H9 (cell line): ENCODE measurements around the gene ABHD1. TPM values are rescaled to one million over a fixed set of nuclear protein-coding genes. Genes with fewer than 3 reads are reported as not detected.

Experiments used
- DNase-seq: peaks from one replicate; pipeline ENCODE4 v3.0.0-alpha.2; 2017
- H2AFZ ChIP-seq: one replicate; pipeline ENCODE4 v1.6.1; 2013; ENCODE audit warnings: mild to moderate bottlenecking, low read length, control low read depth, moderate library complexity
- H2AK5ac ChIP-seq: 2 replicates; pipeline ENCODE4 v1.6.1; 2013; ENCODE audit warnings: low read length, control low read depth, mixed read lengths; ENCODE audit not compliant: insufficient read length
- H2BK120ac ChIP-seq: one replicate; pipeline ENCODE4 v1.6.1; 2013; ENCODE audit warnings: low read depth, mild to moderate bottlenecking, low read length, control low read depth, inconsistent platforms; ENCODE audit not compliant: poor library complexity, severe bottlenecking
- H2BK12ac ChIP-seq: 2 replicates; pipeline ENCODE4 v1.6.1; 2013; ENCODE audit warnings: low read length, control low read depth, mixed read lengths, low read depth; ENCODE audit not compliant: insufficient read length
- H2BK15ac ChIP-seq: 2 replicates; pipeline ENCODE4 v1.6.1; 2013; ENCODE audit warnings: low read depth, low read length, control low read depth
- H2BK20ac ChIP-seq: one replicate; pipeline ENCODE4 v1.6.1; 2013; ENCODE audit warnings: low read depth, mild to moderate bottlenecking, low read length, control low read depth, inconsistent platforms; ENCODE audit not compliant: poor library complexity, severe bottlenecking
- H2BK5ac ChIP-seq: 2 replicates; pipeline ENCODE4 v1.6.1; 2013; ENCODE audit warnings: low read length, control low read depth, mixed read lengths; ENCODE audit not compliant: insufficient read length
- H3K14ac ChIP-seq: 2 replicates; pipeline ENCODE4 v1.6.1; 2013; ENCODE audit warnings: low read length, control low read depth; ENCODE audit not compliant: insufficient read depth
- H3K18ac ChIP-seq: 2 replicates; pipeline ENCODE4 v1.6.1; 2013; ENCODE audit warnings: low read depth, mild to moderate bottlenecking, mixed read lengths, low read length, control low read depth; ENCODE audit not compliant: insufficient read length
- H3K23ac ChIP-seq: 2 replicates; pipeline ENCODE4 v1.6.1; 2013; ENCODE audit warnings: low read length, control low read depth, mixed read lengths, low read depth; ENCODE audit not compliant: insufficient read length
- H3K23me2 ChIP-seq: 2 replicates; pipeline ENCODE4 v1.6.1; 2013; ENCODE audit warnings: low read depth, mild to moderate bottlenecking, mixed read lengths, low read length, control low read depth; ENCODE audit not compliant: insufficient read length, poor library complexity, severe bottlenecking
- H3K27ac ChIP-seq: 2 replicates; pipeline ENCODE4 v1.5.1; 2013; ENCODE audit warnings: low read length, control low read depth, mixed read lengths, low read depth; ENCODE audit not compliant: insufficient read length
- H3K27me3 ChIP-seq: 2 replicates; pipeline ENCODE4 v1.6.1; 2013; ENCODE audit warnings: low read length, control low read depth, inconsistent platforms; ENCODE audit not compliant: insufficient read depth
- H3K4ac ChIP-seq: 2 replicates; pipeline ENCODE4 v1.6.1; 2013; ENCODE audit warnings: low read depth, mild to moderate bottlenecking, control low read depth, inconsistent platforms, low read length, moderate library complexity
- H3K4me1 ChIP-seq: 2 replicates; pipeline ENCODE4 v1.6.1; 2013; ENCODE audit warnings: low read length, control low read depth, inconsistent platforms; ENCODE audit not compliant: insufficient read depth
- H3K4me2 ChIP-seq: 2 replicates; pipeline ENCODE4 v1.6.1; 2013; ENCODE audit warnings: low read length, control low read depth, mixed read lengths; ENCODE audit not compliant: insufficient read length, insufficient read depth
- H3K56ac ChIP-seq: 2 replicates; pipeline ENCODE4 v1.6.1; 2013; ENCODE audit warnings: low read depth, mild to moderate bottlenecking, mixed read lengths, low read length, control low read depth; ENCODE audit not compliant: insufficient read length
- H3K79me1 ChIP-seq: 2 replicates; pipeline ENCODE4 v1.6.1; 2013; ENCODE audit warnings: low read depth, mild to moderate bottlenecking, moderate library complexity, low read length, control low read depth, inconsistent platforms; ENCODE audit not compliant: insufficient read depth, poor library complexity, severe bottlenecking
- H3K79me2 ChIP-seq: 2 replicates; pipeline ENCODE4 v1.6.1; 2013; ENCODE audit warnings: low read length, control low read depth, inconsistent platforms; ENCODE audit not compliant: insufficient read depth
- H3K9ac ChIP-seq: 2 replicates; pipeline ENCODE4 v1.6.1; 2013; ENCODE audit warnings: low read length, control low read depth, mixed read lengths; ENCODE audit not compliant: insufficient read length; ENCODE audit errors: extremely low read depth
- H3K9me3 ChIP-seq: one replicate; pipeline ENCODE4 v1.6.1; 2013; ENCODE audit warnings: low read depth, low read length, inconsistent platforms; ENCODE audit not compliant: control insufficient read depth
- H3T11ph ChIP-seq: one replicate; pipeline ENCODE4 v1.6.1; 2013; ENCODE audit warnings: mild to moderate bottlenecking, low read length, control low read depth, inconsistent platforms
- H4K20me1 ChIP-seq: one replicate; pipeline ENCODE4 v1.6.1; 2013; ENCODE audit not compliant: control insufficient read depth, insufficient read length, insufficient read depth
- H4K5ac ChIP-seq: 2 replicates; pipeline ENCODE4 v1.6.1; 2013; ENCODE audit warnings: low read depth, mild to moderate bottlenecking, mixed read lengths, low read length, control low read depth; ENCODE audit not compliant: insufficient read length
- H4K8ac ChIP-seq: replicated peaks from 2 replicates; pipeline ENCODE4 v1.6.1; 2013; ENCODE audit warnings: low read length, control low read depth, mixed read lengths, low read depth; ENCODE audit not compliant: insufficient read length
- H4K91ac ChIP-seq: 2 replicates; pipeline ENCODE4 v1.6.1; 2013; ENCODE audit warnings: low read depth, mild to moderate bottlenecking, moderate library complexity, mixed read lengths, low read length, control low read depth; ENCODE audit not compliant: insufficient read length
- H3K27ac Mint-ChIP-seq, 3 experiments: 2 replicates in 2 of 3; 3 replicates in 1 of 3; pipeline ENCODE4 v1.8.0; 2020 to 2021; ENCODE audit warnings: mixed read lengths in 3 of 3, mild to moderate bottlenecking in 1 of 3, moderate library complexity in 1 of 3
- H3K27me3 Mint-ChIP-seq: 2 replicates; pipeline ENCODE4 v1.8.0; 2021; ENCODE audit warnings: low read depth, mild to moderate bottlenecking, moderate library complexity, mixed read lengths
- H3K36me3 Mint-ChIP-seq, 3 experiments: 2 replicates in 2 of 3; 3 replicates in 1 of 3; pipeline ENCODE4 v1.8.0; 2020 to 2021; ENCODE audit warnings: low read depth in 3 of 3, mixed read lengths in 3 of 3; ENCODE audit not compliant: insufficient read depth in 1 of 3
- H3K4me1 Mint-ChIP-seq, 2 experiments: 2 replicates each; pipeline ENCODE4 v1.8.0; 2020; ENCODE audit warnings: mixed read lengths in 2 of 2
- H3K4me3 Mint-ChIP-seq, 2 experiments: 2 replicates in 1 of 2; 3 replicates in 1 of 2; pipeline ENCODE4 v1.8.0; 2020 to 2021; ENCODE audit warnings: mild to moderate bottlenecking in 2 of 2, mixed read lengths in 2 of 2, moderate library complexity in 1 of 2
- H3K9me3 Mint-ChIP-seq, 2 experiments: 2 replicates in 1 of 2; 3 replicates in 1 of 2; pipeline ENCODE4 v1.8.0; 2020; ENCODE audit warnings: mild to moderate bottlenecking in 2 of 2, mixed read lengths in 2 of 2, moderate library complexity in 1 of 2
- CTCF ChIP-seq: fragments of 200-600 bp; sonication (generic); conservative IDR thresholded peaks from 3 replicates; pipeline ENCODE4 v1.8.0; 2021; ENCODE audit warnings: antibody characterized with exemption, mild to moderate bottlenecking
- WGBS: extraction: QIAGEN DNeasy Blood & Tissue Kit; methylation state at CpG from one replicate; pipeline ENCODE4 v1.1.7; 2013; ENCODE audit warnings: missing lambda C conversion rate, low lambda C conversion rate, mixed read lengths; ENCODE audit not compliant: insufficient read length; ENCODE audit errors: extremely low coverage; 5-methylcytosine and 5-hydroxymethylcytosine counted together
- total RNA-seq: library from RNA; stranded (reverse); gene quantifications from 2 replicates; pipeline ENCODE4 v1.2.1, GENCODE V29; 2021

The ABHD1 gene
- total RNA-seq, 1 experiment from 2014 or later, result 0.31 TPM

GRCh38 chr2:27086724-27087593 is 36.7 kb upstream of the ABHD1 start, which contains the start of gene KHK:
KHK (plus strand) TSS chr2:27086772; CDS start chr2:27087260, 488 bp downstream.
- no peaks in the 10 kb centered on the region for H3K9me3 ChIP-seq
- H3K27ac Mint-ChIP-seq, result no peak within 1 kb of the TSS
- peak; percentile 10; the same call in 1 of the 3 replicates for TF ChIP-seq CTCF
- H2BK15ac ChIP-seq, result no peak within 1 kb of the TSS
- H4K8ac ChIP-seq, result no peak within 1 kb of the TSS
- H3K79me2 ChIP-seq, result no peaks in the 10 kb centered on the region
- no peaks in the 10 kb centered on the region for H3K4me1 ChIP-seq
- no peaks in the 10 kb centered on the region for H4K20me1 ChIP-seq
- peaks cover 15 to 25% of the 10 kb centered on the region in 2 experiments for H3K4me1 Mint-ChIP-seq
- H3K27me3 ChIP-seq, result no peaks in the 10 kb centered on the region
- no peak within 1 kb of the TSS for H2BK120ac ChIP-seq
- H2BK12ac ChIP-seq, result no peak within 1 kb of the TSS
- H3K4me2 ChIP-seq, result peak within 1 kb of the TSS; percentile 86
- H3K18ac ChIP-seq, result peak within 1 kb of the TSS; percentile 46
- H3K4me3 Mint-ChIP-seq, result peak within 1 kb of the TSS; percentile 75 to 87
- peak within 1 kb of the TSS; percentile 61 for H3K9ac ChIP-seq
- H3K9me3 Mint-ChIP-seq, result no peaks in the 10 kb centered on the region
- H3K56ac ChIP-seq, result no peak within 1 kb of the TSS
- peaks cover 13% of the 10 kb centered on the region for H3K23me2 ChIP-seq
- H2BK5ac ChIP-seq, result no peak within 1 kb of the TSS
- H2AK5ac ChIP-seq, result no peak within 1 kb of the TSS
- WGBS, result no CpG with 5 or more reads among the region's 54 CpGs
- H2BK20ac ChIP-seq, result no peak within 1 kb of the TSS
- peak within 1 kb of the TSS; percentile 72; the same call in 1 of the 2 replicates for H3K14ac ChIP-seq
- H3K4ac ChIP-seq, result no peak within 1 kb of the TSS
- no peak within 1 kb of the TSS for H3K23ac ChIP-seq
- H3K36me3 Mint-ChIP-seq, result no peaks in the 10 kb centered on the region; a peak in 1 of 7 replicates
- peaks cover 20% of the 10 kb centered on the region for H3K27me3 Mint-ChIP-seq
- no peak within 1 kb of the TSS for H4K91ac ChIP-seq
- H4K5ac ChIP-seq, result no peak within 1 kb of the TSS
- H3T11ph ChIP-seq, result no peak within 1 kb of the TSS
- no peak within 1 kb of the TSS for H3K27ac ChIP-seq
- DNase-seq, result no peak
- no peak within 1 kb of the TSS for H2AFZ ChIP-seq
- H3K79me1 ChIP-seq, result no peaks in the 10 kb centered on the region
